ENCODE results near the gene MAP7.

DNA sequence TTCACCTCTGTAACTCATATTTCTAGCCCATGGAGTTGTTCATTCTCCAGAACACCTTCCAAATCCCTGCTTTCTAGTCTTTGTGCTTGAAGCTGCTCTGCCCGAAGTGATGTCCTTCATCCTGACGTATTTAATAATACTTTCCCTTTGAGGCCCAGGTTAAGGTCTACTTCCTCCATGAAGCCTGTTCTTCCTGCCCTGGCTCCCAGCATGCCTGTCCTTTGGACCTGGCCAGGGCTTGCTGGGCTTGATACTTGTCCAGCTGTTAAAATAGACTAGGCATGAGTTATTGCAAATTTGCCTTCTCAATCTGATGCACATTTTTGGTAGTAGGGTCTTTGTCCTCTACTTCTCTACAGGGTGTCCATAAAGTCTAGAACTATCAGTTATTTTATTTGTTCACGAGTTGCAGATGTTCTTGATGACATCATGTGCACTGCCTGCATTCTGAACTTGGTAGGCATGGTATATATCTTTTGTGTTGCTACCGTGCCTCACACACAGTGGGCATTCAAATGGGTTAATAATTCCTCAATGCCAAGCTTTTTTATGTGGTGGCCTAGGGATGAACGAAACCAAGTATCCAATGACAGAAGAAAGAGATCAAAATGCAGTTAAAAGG is 3.1 kb upstream of the MAP7 start:
- TF ChIP-seq, protein P1, sequence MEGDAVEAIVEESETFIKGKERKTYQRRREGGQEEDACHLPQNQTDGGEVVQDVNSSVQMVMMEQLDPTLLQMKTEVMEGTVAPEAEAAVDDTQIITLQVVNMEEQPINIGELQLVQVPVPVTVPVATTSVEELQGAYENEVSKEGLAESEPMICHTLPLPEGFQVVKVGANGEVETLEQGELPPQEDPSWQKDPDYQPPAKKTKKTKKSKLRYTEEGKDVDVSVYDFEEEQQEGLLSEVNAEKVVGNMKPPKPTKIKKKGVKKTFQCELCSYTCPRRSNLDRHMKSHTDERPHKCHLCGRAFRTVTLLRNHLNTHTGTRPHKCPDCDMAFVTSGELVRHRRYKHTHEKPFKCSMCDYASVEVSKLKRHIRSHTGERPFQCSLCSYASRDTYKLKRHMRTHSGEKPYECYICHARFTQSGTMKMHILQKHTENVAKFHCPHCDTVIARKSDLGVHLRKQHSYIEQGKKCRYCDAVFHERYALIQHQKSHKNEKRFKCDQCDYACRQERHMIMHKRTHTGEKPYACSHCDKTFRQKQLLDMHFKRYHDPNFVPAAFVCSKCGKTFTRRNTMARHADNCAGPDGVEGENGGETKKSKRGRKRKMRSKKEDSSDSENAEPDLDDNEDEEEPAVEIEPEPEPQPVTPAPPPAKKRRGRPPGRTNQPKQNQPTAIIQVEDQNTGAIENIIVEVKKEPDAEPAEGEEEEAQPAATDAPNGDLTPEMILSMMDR (IDR thresholded peaks at IDR 0.05; ENCODE audit: low read depth, low read length), result no peak
- TF ChIP-seq EZH2phosphoT487 (IDR thresholded peaks at IDR 0.05; ENCODE audit: low read depth), result no peak

All from OCI-LY3 (cell line).